ENCODE data around the gene LIF.

- no peak for TF ChIP-seq POLR2A (IDR thresholded peaks at IDR 0.05)
- no peak for TF ChIP-seq EP300 (IDR thresholded peaks at IDR 0.05)
- TF ChIP-seq CTCF (IDR thresholded peaks at IDR 0.05) = no peak
Measured at GRCh38 chr22:30216710-30217109, 29.8 kb downstream of the LIF start.

All from tibial nerve (tissue), 4 donors.